Adrenal gland (tissue), 12 donors: ENCODE results near the gene CTNND2. TPM values are rescaled to one million over a fixed set of nuclear protein-coding genes. Genes with fewer than 3 reads are reported as not detected.

ENCODE experiments used
- DNase-seq, 7 donors: peaks; one replicate each; pipeline ENCODE4 v3.0.0-alpha.2; 2019 to 2020
- H3K27ac ChIP-seq, 5 donors: fragments of 200-600 bp; sonication (generic) in 4 of 5; 1 replicate in 3 of 5; 2 replicates in 2 of 5; pipeline versions ENCODE4 v1.5.1 to v1.8.0; 2016 to 2020; ENCODE audit warnings: mild to moderate bottlenecking in 1 of 5
- H3K27me3 ChIP-seq: fragments of 200-600 bp; 2 replicates; pipeline ENCODE4 v1.8.0; 2021
- H3K36me3 ChIP-seq, 2 donors: fragments of 200-600 bp; replicated peaks in 1 of 2; 1 replicate in 1 of 2; 2 replicates in 1 of 2; pipeline versions ENCODE4 v1.5.1 to v1.8.0; 2018 to 2022
- H3K4me1 ChIP-seq, 2 donors: fragments of 200-600 bp; replicated peaks in 1 of 2; 1 replicate in 1 of 2; 2 replicates in 1 of 2; pipeline versions ENCODE4 v1.5.1 to v1.8.0; 2018 to 2021
- H3K4me3 ChIP-seq, 4 donors: fragments of 200-600 bp; sonication (generic) in 3 of 4; one replicate each; pipeline ENCODE4 v1.5.1; 2016 to 2018
- H3K9me3 ChIP-seq, 3 donors: fragments of 200-600 bp; sonication (generic) in 1 of 3; replicated peaks in 1 of 3; 1 replicate in 2 of 3; 2 replicates in 1 of 3; pipeline versions ENCODE4 v1.5.1 to v1.8.0; 2016 to 2021
- CTCF ChIP-seq, 6 experiments: fragments of 450-650 bp in 4 of 6; fragments of 200-600 bp in 2 of 6; sonication (generic) in 1 of 6; IDR thresholded peaks; 1 replicate in 5 of 6; 2 replicates in 1 of 6; pipeline versions ENCODE4 v1.5.1 to v1.8.0; 2016 to 2021; ENCODE audit warnings: antibody characterized with exemption in 6 of 6, mild to moderate bottlenecking in 2 of 6, moderate library complexity in 1 of 6
- POLR2A ChIP-seq, 2 donors: fragments of 450-650 bp; IDR thresholded peaks; one replicate each; pipeline ENCODE4 v1.6.1; 2017; ENCODE audit warnings: antibody characterized with exemption in 2 of 2, mild to moderate bottlenecking in 2 of 2, moderate library complexity in 1 of 2
- WGBS, 4 donors: extraction: QIAGEN DNeasy Blood & Tissue Kit in 2 of 4; methylation state at CpG; one replicate each; pipeline versions ENCODE4 v1.1.5 to v1.1.7; 2013 to 2017; 5-methylcytosine and 5-hydroxymethylcytosine counted together
- intact Hi-C, 2 donors: fragments of 100-400 bp; cut with DNase I; formaldehyde crosslinking; loops; one replicate each; pipeline versions ENCODE4 v1.14.1 to v1.15.0; 2022 to 2023
- polyA plus RNA-seq, 3 donors: library from polyadenylated mRNA; stranded (reverse); fragments of 200-250 nt in 2 of 3; fragments of 350-450 nt in 1 of 3; fragmentation: Illumina TruSeq in 1 of 3; extraction: RNeasy Lipid Tissue Mini Kit (QIAGEN cat#74804) in 1 of 3; gene quantifications; one replicate each; pipeline ENCODE4 v1.2.3, GENCODE V29; 2013 to 2014
- total RNA-seq, 9 donors: library from RNA; depleted of rRNA in 4 of 9; stranded (reverse); fragments of >200 nt in 4 of 9; fragments of 120-200 nt in 1 of 9; fragmentation: NEBNext Ultra II Directional in 1 of 9; extraction: Animal tissue kit (Norgen Biotek cat#: 25700) in 1 of 9; gene quantifications; one replicate each; pipeline versions ENCODE4 v1.1.0 to v1.2.4, GENCODE V29; 2013 to 2023
- donor health status: healthy with polysubstance abuse.
- donor health status: Bipolar disorder and iron deficiency.
- donor health status: DM: yes; HTN: yes; CAD: no.
- donor health status: DM: no; HTN: no; CAD: no.
- donor health status: DM: no; HTN: no; CAD: no.
- donor health status: DM: yes; HTN: yes; CAD: no.

The CTNND2 gene
- total and polyA plus RNA-seq, 12 donors = 0.34 to 4.2 (median 1.1) TPM; not detected in 1

GRCh38 chr5:11346336-11346735, 557.9 kb downstream of the CTNND2 start:
- H3K27me3 ChIP-seq = no peaks in the 10 kb centered on the region
- H3K9me3 ChIP-seq = no peaks in the 10 kb centered on the region
- H3K36me3 ChIP-seq = no peaks in the 10 kb centered on the region
- WGBS, 4 donors = 60 to 74% (median 65%) methylated on average over 16 of the region's 16 CpGs
- no peaks in the 10 kb centered on the region for H3K4me1 ChIP-seq
- intact Hi-C loops = no loop called here
- no peak overlapping the region for H3K4me3 ChIP-seq
- no peak for TF ChIP-seq POLR2A (IDR thresholded peaks at IDR 0.05)
- no peak for TF ChIP-seq CTCF (IDR thresholded peaks at IDR 0.05)
- no peak overlapping the region for H3K27ac ChIP-seq
- DNase-seq = no peak

GRCh38 chr5:11335881-11336760, 568.1 kb downstream of the CTNND2 start:
- H3K36me3 ChIP-seq = no peaks in the 10 kb centered on the region
- H3K4me3 ChIP-seq = no peak overlapping the region
- intact Hi-C loops = no loop called here
- WGBS, 4 donors = 69 to 81% (median 75%) methylated on average over 3 of the region's 3 CpGs
- no peaks in the 10 kb centered on the region for H3K9me3 ChIP-seq
- TF ChIP-seq POLR2A (IDR thresholded peaks at IDR 0.05) (no peak), CTCF (IDR thresholded peaks at IDR 0.05) (no peak)
- no peaks in the 10 kb centered on the region for H3K4me1 ChIP-seq
- DNase-seq = no peak
- H3K27me3 ChIP-seq = no peaks in the 10 kb centered on the region
- H3K27ac ChIP-seq = no peak overlapping the region

GRCh38 chr5:11334404-11334803, 569.8 kb downstream of the CTNND2 start:
- Histone ChIP-seq H3K9me3 (no peaks in the 10 kb centered on the region), H3K27me3 (no peaks in the 10 kb centered on the region), H3K27ac (no peak overlapping the region), H3K36me3 (no peaks in the 10 kb centered on the region), H3K4me3 (no peak overlapping the region), H3K4me1 (no peaks in the 10 kb centered on the region)
- TF ChIP-seq POLR2A (IDR thresholded peaks at IDR 0.05) = no peak
- TF ChIP-seq CTCF (IDR thresholded peaks at IDR 0.05) = no peak
- 76 to 82% (median 80%) methylated on average over 3 of the region's 3 CpGs for WGBS, 4 donors
- intact Hi-C loops = no loop called here
- DNase-seq = peak in 1 of 7 donors; percentile 35

DNA sequence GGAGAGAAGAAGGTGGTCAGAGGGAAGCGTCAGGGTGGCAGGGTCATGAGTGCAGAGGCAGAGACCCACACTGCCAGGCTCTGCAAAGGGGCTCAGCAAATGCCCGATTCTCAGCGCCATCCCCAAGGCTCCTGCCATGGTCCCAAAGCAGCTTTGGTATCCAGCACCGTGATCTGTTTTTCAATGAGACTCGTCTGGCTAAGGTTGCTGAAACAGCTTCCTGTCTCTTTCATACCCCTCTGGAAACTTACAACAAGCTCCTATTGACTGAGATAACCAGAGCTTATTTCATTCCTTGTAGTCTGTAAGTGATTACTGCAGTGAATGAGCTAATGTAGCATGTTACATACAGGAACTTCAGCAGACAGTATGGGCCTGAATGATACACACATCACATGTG, 574.6 kb downstream of the CTNND2 start:
- WGBS, 4 donors = 71 to 79% (median 75%) methylated on average over 5 of the region's 5 CpGs
- H3K9me3 ChIP-seq = no peaks in the 10 kb centered on the region
- no peak for DNase-seq
- TF ChIP-seq CTCF (IDR thresholded peaks at IDR 0.05) = no peak
- no peak for TF ChIP-seq POLR2A (IDR thresholded peaks at IDR 0.05)
- H3K4me1 ChIP-seq = peaks cover 6 to 7% of the 10 kb centered on the region in 2 donors
- intact Hi-C loops = no loop called here
- no peaks in the 10 kb centered on the region for H3K36me3 ChIP-seq
- H3K27me3 ChIP-seq = no peaks in the 10 kb centered on the region
- H3K4me3 ChIP-seq = no peak overlapping the region
- H3K27ac ChIP-seq = no peak overlapping the region
